ENCODE data around the gene TRIM27.
"Not testable (repeated sequence)": the region's sequence is repeated elsewhere in the genome, so short reads cannot be mapped to it uniquely, and the experiment has no call there.

TRIM27 gene

DNA sequence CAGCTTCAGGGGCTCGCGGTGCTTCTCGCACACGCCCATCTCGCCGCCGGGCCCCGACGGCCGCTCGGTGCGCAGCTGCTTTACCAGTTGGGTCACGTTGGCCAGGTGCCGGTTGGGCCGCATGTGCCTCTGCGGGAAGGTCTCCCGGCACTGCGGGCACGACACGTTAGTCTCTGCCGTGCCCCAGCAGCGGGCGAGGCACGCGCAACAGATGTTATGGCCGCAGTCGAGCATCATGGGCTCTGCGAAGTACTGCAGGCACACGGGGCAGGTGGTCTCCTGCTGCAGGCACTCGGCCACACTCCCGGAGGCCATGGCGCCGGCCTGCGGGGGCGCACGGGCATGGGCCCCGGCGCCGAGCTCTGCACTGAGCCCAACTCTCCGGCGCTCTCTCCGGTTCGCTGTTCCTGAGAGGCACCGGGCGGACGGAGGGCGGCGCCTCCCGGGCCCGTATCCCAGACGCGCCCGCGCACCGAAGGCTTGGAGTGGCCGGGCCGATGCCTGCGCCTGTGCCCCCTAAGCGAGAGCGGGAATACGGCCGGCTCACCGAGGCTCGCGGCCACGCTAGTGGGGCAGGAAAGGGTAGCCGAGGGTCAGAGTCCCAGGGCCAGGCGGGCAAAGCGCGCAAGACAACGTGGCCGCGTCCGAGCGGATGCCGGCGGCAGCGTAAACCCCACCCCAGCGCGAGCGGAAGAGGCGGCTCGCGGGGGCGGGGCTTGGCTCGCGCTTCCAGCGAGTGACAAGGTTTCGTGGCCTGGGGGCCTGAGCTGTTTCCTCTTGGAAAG is at the start of gene TRIM27:
Gene TRIM27, minus strand, starts transcription at position 668 of the 785 bp plus-strand sequence. Its CDS starts 353 bp downstream, at position 315.
- peak; percentile 86 for DNase-seq

GRCh38 chr6:28970056-28970455 is 46.3 kb upstream of the TRIM27 start:
- DNase-seq = not testable (repeated sequence)

DNA sequence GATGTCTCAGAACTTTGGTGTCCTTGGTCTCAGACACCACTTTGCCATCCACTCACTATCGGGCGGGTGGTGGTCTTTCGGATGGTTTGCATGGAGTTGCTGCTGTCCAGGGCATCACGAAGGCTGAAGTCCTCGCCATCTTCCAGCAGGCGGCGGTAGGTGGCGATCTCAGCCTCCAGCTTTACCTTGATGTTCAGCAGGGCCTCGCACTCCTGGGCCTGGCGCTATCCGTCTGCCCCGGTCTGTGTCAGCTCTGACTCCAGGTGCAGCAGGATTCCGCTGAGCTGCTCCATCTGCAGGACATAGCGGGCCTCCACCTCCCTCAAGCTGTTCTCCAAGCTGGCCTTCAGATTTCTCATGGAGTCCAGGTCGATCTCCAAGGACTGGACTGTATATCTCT is 45.3 kb upstream of the TRIM27 start:
- no peak for DNase-seq

GRCh38 chr6:28968476-28968875 is 44.7 kb upstream of the TRIM27 start:
- DNase-seq = no peak

DNA sequence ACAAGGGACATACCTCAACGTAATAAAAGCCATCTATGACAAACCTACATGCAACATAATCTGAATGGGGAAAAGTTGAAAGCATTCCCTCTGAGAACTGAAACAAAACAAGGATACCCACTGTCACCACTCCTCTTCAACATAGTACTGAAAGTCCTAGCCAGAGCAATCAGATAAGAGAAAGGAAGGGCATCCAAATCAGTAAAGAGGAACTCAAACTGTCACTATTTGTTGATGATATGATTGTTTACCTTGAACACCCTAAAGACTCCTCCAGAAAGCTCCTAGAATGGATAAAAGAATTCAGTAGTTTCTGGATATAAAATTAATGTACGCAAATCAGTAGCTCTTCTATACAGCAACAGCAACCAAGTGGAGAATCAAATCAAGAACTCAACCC is 41.9 kb upstream of the TRIM27 start:
- no peak for DNase-seq

DNA sequence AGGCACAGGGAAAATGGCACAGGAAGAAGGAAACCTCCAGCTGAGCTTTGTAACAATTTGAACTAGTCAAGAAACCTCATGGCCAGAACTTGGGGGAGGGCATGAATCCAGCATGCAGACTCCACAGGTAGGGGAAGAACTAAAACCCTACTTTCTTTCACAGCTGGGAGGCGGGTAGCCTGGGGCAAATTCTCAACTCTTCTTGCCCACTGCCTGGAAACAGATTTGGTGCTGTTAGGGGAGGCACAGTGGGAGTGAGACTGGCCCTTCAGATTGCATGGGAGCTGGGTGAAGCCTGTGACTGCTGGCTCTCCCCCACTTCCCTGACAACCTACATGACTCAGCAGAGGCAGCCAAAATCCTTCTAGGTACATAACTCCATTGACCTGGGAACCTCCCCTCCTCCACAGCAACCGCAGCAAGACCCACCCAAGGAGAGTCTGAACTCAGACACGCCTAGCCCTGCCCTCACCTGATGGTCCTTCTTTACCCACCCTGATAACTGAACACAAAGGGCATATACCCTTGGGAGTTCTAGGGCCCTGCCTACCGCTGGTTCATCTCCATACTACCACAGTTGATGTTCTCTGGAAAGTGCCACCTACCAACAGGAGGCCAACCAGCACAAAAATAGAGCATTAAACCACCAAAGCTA is 37.2 kb upstream of the TRIM27 start:
- no peak for DNase-seq

DNA sequence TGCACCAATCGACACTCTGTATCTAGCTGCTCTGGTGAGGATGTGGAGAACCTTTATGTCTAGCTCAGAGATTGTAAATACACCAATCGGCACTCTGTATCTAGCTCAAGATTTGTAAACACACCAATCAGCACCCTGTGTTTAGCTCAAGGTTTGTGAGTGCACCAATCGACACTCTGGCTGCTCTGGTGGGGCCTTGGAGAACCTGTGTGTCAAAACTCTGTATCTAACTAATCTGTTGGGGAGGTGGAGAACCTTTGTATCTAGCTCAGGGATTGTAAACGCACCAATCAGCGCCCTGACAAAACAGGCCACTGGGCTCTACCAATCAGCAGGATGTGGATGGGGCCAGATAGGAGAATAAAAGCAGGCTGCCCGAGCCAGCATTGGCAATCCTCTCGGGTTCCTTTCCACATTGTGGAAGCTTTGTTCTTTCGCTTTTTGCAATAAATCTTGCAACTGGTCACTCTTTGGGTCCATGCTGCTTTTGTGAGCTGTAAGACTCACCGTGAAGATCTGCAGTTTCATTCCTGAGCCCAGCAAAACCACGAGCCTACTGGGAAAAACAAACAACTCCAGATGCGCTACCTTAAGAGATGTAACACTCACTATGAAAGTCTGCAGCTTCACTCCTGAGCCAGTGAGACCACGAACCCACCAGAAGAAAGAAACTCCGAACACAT is 34.9 kb upstream of the TRIM27 start:
- DNase-seq = not testable (repeated sequence)

GRCh38 chr6:28957795-28958314 is 34.1 kb upstream of the TRIM27 start:
- not testable (repeated sequence) for DNase-seq

- no peak for DNase-seq
Measured at GRCh38 chr6:28956331-28956730, 32.5 kb upstream of the TRIM27 start.

- DNase-seq = peak; percentile 31
Measured at GRCh38 chr6:28953585-28954258, 29.9 kb upstream of the TRIM27 start.

GRCh38 chr6:28953039-28953584 is 29.3 kb upstream of the TRIM27 start:
- DNase-seq = peak; percentile 78

DNA sequence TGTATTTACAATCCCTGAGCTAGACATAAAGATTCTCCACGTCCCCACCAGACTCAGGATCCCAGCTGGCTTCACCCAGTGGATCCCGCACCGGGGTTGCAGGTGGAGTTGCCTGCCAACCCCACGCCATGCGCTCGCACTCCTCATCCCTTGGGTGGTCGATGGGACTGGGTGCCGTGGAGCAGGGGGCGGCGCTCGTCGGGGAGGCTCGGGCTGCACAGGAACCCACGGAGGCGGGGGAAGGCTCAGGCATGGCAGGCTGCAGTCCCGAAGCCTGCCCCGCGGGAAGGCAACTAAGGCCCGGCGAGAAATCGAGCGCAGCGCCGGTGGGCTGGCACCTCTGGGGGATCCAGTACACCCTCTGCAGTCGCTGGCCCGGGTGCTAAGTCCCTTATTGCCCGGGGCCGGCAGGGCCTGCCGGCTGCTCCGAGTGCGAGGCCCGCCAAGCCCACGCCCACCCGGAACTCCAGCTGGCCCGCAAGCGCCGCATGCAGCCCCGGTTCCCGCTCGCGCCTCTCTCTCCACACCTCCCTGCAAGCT is 25.9 kb upstream of the TRIM27 start:
- not testable (repeated sequence) for DNase-seq

DNA sequence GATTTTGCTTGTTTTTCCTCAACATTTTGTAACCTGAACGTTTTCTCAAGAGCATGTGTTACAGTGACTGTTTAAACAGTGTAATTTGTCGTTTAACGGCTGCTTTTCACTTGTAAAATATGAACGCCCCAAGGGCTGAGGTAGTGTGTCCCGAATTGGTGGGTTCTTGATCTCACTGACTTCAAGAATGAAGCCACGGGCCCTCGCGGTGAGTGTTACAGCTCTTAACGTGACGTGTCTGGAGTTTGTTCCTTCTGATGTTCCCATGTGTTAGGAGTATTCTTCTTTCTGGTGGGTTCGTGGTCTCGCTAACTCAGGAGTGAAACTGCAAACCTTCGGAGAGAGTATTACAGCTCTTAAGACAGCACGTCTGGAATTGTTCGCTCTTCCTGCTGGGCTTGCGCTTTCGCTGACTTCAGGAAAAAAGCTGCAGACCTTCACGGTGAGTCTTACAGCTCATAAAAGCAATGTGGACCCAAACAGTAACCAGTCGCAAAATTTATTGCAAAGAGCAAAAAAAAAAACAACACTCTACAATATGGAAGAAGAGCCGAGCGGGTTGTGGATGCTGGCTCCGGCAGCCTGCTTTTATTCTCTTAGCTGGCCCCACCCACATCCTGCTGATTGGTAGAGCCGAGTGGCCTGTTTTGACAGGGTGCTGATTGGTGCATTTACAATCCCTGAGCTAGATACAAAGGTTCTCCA is 25.1 kb upstream of the TRIM27 start:
- DNase-seq = no peak

DNA sequence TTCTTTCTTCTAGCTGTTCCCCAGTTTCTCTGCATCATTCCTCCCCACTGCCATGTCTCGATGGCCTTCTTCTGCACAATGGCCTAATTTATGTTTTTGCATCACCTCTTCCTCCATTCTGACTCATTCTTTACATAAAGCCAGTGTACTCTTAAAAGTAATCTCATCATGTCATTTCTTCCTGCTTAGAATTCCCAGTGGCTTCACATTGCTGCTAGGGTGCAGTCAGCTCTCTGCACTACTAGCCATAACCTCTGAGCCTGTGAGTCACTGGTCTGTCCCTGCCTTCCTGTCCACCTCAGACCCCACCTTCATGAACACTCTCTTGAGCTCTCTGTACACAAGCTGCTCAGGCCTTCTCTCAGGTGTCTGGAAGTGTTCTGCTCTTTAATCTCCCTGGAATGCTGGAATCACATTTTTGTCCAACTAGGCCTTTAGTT is 24.1 kb upstream of the TRIM27 start:
- DNase-seq = no peak

DNA sequence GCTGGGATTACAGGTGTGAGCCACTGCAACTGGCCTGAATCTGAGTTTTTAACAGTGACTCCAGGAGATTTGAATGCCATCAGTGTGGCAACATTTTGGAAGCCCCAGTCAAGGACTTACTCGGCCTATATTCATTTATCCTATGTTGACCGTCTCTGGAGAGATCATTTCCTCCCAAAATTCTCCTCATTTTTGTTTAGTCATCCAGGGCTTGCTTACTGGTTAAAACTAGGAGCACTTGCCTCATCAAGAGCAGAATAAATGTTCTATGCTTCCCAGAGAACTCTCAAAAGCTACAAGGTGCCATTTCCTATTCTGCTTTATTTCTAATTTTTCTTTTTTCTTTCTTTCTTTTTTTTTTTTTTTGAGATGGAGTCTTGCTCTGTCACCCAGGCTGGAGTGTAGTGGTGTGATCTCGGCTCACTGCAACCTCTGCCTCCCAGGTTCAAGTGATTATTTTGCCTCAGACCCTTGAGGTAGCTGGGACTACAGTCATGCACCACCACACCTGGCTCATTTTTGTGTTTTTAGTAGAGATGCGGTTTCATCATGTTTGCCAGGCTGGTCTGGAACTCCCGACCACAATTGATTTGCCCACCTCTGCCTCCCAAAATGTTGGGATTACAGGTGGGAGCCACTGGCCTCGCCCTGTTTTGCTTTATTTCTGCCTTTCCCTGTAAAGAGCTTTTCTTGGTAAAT is 23.4 kb upstream of the TRIM27 start:
- no peak for DNase-seq

- no peak for DNase-seq
Measured at GRCh38 chr6:28945349-28945748, 21.6 kb upstream of the TRIM27 start.

DNA sequence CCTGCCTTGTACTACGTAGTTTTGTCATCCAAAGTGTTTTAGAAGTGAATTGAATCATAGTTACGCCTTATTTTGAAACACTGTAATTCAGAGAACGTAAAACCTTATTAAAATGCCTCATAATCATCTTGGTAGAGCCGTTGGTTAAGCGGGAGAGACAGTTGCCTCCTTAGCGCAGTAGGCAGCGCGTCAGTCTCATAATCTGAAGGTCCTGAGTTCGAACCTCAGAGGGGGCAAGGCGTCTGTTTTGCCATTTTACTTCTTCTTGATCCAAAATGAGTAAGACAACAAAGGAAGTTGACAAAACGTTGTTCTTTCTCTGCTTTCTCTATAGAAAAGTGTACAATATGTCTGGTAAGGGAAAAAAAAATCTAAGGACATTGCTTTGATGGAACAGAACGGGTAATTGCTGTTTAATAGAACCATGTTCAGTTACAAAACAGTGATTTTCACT is 20.7 kb upstream of the TRIM27 start:
- DNase-seq = peak; percentile 76

DNA sequence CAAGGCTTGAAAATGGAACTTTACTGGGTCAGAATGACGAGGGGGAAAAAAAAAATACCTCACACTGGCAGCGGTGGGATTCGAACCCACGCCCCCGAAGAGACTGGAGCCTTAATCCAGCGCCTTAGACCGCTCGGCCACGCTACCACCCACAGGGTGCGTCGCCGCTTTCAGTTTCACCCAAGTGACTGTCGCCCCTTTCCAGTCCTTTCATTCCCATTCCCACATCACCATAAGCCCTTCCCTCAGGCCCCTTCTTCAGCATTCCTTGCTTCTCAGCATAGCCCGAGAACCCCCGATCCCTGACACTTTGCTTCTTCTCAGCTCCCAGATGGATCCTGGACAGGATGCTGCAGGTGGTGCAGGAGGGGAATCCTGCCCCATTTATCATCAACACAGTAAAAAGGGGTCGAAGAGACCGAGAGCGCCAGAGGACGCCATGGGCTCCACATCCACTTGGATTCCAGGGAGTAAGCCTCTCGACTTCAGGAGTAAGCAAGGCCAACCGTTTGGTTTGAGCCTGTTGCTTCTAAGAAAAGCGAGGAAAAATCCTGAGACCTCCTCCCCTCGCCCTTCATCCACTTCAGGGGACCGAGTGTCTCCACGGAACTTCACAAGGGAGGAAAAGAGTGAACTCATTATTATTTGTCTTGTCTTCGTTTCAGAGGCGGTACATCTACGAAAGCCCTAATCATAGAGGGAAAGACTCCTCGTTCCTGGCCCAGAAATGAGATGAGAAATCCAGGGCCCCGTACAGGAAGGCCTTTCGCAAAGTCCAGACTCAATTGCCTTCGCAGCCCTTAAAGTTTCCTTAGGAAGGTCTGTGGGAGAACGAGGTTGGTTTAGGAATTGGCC is 20.0 kb upstream of the TRIM27 start:
- DNase-seq = peak; percentile 88

GRCh38 chr6:28943223-28943556 is 19.4 kb upstream of the TRIM27 start:
- no peak for DNase-seq
